Fibroblast of the aortic adventitia (primary cell): ENCODE measurements around the gene ATAD2B. TPM values are rescaled to one million over a fixed set of nuclear protein-coding genes. Genes with fewer than 3 reads are reported as not detected.
A peak's percentile ranks its signal among the peaks of the same experiment; 100 is the strongest.

ENCODE experiments used
- DNase-seq: peaks from one replicate; pipeline ENCODE4 v3.0.0-alpha.2; 2010; ENCODE audit warnings: low read depth
- H3K4me3 ChIP-seq: 2 replicates; pipeline ENCODE4 v1.5.1; 2011; ENCODE audit warnings: low read depth, mild to moderate bottlenecking, control low read depth, low read length, moderate library complexity
- CTCF ChIP-seq: IDR thresholded peaks from 2 replicates; pipeline ENCODE4 v1.5.1; 2011; ENCODE audit warnings: mild to moderate bottlenecking, low read length, control low read depth, inconsistent platforms; ENCODE audit not compliant: insufficient read depth
- total RNA-seq: library from RNA; depleted of rRNA; stranded (reverse); fragments of >200 nt; gene quantifications from 2 replicates; pipeline ENCODE4 v1.2.3, GENCODE V29; 2012; ENCODE audit warnings: low replicate concordance

Gene ATAD2B
- total RNA-seq, 1 donor: 10.6 TPM

DNA sequence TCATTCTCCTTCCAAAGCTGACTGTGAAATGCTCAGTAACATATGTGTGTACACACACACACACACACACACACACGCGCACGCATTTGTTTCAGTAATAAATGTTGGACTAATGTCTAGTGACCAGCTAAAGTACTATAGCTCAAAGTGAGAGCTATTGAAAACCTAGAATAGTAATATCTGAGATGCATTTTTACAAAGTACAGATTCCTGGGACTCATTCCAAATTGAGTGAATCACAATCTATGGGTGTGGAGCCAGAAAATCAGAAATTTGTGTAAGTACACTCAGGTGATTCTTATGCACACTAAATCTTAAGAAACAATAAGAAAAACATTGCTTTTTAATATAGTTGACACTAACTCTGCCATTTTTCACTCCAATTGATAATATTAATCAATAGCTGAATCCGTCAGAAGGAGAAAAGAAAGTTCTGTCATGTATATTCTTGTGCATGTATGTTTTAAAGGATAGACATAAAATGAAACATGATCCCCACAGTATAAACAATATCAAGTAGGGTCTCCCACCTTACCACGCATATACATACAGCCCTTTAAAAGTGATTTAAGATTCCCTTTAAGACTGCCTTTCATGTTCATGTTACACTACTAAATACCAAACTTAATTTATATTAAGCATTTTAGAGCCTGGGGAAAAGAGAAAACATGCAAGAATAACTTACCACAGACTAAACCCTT, 123.5 kb downstream of the ATAD2B start:
- DNase-seq: peak; percentile 86
- no peak for TF ChIP-seq CTCF
- no peak overlapping the region for H3K4me3 ChIP-seq

DNA sequence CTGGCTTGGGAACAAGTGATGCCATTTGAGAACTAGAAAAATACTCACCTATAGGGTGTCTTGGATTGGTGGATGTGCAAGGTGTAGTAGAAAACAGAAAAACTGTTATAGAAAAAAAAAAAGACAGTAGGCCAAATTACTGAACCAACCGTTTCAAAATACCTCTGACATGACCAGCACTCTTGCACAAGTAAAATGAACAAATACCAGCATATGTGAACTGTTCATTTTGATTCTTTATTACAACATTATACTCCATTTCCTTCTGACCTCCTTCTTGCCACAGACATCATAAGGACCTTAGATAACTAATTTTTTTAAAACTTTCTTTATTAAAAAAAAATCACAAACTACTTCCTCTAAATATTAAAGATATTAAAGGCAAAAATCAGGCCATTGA, 125.5 kb downstream of the ATAD2B start:
- TF ChIP-seq CTCF: no peak
- DNase-seq: peak; percentile 72
- no peak overlapping the region for H3K4me3 ChIP-seq

- no peak for DNase-seq
- no peak overlapping the region for H3K4me3 ChIP-seq
- no peak for TF ChIP-seq CTCF
Measured at GRCh38 chr2:23794234-23794633, 132.7 kb downstream of the ATAD2B start.

DNA sequence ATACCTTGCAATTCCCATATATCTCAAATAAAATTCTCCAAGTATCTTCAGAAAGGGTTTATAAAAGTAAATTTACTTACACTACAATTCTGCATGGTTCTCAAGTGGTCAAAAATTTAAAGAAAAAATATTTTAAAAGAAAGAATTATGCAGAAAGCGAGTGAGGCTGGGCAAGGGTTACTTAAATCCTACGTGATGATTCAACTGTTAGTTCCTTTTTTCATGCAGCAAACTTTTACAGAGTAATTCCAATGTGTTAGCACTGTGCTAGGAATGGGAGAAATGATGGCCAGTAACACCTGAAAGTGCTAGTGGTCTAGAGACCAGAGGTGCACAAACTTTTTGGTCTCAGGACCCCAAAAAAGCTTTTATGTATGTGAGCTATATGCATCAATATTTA, 133.4 kb downstream of the ATAD2B start:
- no peak for TF ChIP-seq CTCF
- no peak for DNase-seq
- H3K4me3 ChIP-seq: no peak overlapping the region

DNA sequence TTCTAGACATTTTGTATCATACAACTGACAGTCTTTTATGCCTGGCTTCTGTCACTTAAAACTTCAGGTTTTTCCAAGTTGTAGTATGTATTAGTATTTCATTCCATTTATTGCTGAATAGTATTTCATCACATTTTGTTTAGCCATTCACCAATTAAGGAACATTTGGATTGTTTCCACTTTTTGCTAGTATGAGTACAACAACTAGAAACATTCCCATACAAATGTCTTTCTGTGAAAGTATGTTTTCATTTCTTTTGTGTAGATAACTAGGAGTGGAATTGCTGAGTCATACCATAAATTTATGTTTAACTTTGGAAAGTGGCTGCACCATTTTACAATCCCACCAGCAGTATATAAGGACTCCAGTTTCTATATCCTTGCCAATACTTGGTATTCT, 135.9 kb downstream of the ATAD2B start:
- DNase-seq: peak; percentile 92
- no peak for TF ChIP-seq CTCF
- no peak overlapping the region for H3K4me3 ChIP-seq

- no peak overlapping the region for H3K4me3 ChIP-seq
- no peak for DNase-seq
- TF ChIP-seq CTCF: no peak
Measured at GRCh38 chr2:23789012-23789411, 137.9 kb downstream of the ATAD2B start.

GRCh38 chr2:23788100-23788499, 138.8 kb downstream of the ATAD2B start:
- TF ChIP-seq CTCF: no peak
- no peak overlapping the region for H3K4me3 ChIP-seq
- DNase-seq: no peak
